ENCODE measurements around the gene ENAH.

ENAH gene

GRCh38 chr1:225469051-225469450, 183.9 kb downstream of the ENAH start:
- H3K27me3 Mint-ChIP-seq (ENCODE audit: low read depth, poor library complexity), result peaks cover 9% of the 10 kb centered on the region
- DNase-seq, result no peak
- no peak for TF ChIP-seq CTCF (IDR thresholded peaks at IDR 0.05)
- no peak overlapping the region for H3K27ac Mint-ChIP-seq
- no peak overlapping the region for H3K4me3 Mint-ChIP-seq
- peaks cover 55% of the 10 kb centered on the region for H3K4me1 Mint-ChIP-seq
- H3K36me3 Mint-ChIP-seq (ENCODE audit: low read depth), result no peaks in the 10 kb centered on the region
- peaks cover 4% of the 10 kb centered on the region for H3K9me3 Mint-ChIP-seq

- Mint-ChIP-seq H3K27ac (no peak overlapping the region), H3K9me3 (peaks cover under 1% of the 10 kb centered on the region), H3K4me1 (peaks cover 56% of the 10 kb centered on the region), H3K36me3 (ENCODE audit: low read depth) (no peaks in the 10 kb centered on the region), H3K27me3 (ENCODE audit: low read depth, poor library complexity) (peaks cover 9% of the 10 kb centered on the region), H3K4me3 (no peak overlapping the region)
- no peak for TF ChIP-seq CTCF (IDR thresholded peaks at IDR 0.05)
- no peak for DNase-seq
Observed at GRCh38 chr1:225468270-225469020, 184.5 kb downstream of the ENAH start.

DNA sequence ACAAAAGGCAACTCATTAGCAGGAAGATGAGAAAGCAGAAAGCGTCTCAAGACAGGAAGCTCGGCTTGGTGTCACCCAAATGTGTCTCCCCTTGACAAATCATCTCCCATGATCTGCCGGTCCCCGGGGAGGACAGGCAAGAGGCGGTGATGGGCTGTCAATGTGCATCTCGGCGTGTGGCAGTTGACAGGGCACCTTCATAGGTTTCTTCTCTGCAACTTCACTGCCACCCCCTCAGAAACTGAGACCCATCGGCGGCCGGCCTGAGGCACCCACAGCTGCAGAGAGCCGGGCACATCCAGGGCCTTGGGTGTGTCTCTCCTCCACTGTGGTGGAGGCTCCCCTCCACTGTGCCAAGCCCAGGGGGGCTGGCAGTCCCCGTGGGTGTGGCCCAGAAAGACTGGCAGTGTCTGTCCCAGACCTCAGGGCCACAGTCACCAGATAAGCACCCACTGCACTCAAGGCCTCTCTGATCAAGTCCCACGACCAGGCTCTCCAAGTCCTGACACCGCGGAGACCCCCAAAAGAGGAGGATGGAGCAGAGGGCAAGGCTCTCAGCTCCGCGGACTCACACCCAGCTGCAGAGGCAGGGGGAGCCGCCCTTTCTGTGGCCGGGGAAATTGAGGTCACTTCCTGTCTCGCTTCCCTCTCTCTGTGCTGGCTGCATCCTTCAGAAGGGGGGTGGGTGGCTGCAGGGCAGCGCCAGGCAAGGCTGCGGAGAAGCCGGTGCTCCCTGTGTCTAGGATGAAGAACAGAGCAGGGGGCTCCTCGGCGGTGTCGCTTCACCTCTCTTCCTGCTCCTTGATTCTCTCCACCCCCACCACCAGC, 185.5 kb downstream of the ENAH start:
- no peak overlapping the region for H3K27ac Mint-ChIP-seq
- H3K9me3 Mint-ChIP-seq, result no peaks in the 10 kb centered on the region
- H3K36me3 Mint-ChIP-seq (ENCODE audit: low read depth), result no peaks in the 10 kb centered on the region
- H3K4me1 Mint-ChIP-seq, result peaks cover 62% of the 10 kb centered on the region
- no peak overlapping the region for H3K4me3 Mint-ChIP-seq
- no peak for TF ChIP-seq CTCF (IDR thresholded peaks at IDR 0.05)
- H3K27me3 Mint-ChIP-seq (ENCODE audit: low read depth, poor library complexity), result peaks cover 16% of the 10 kb centered on the region
- no peak for DNase-seq

GRCh38 chr1:225466848-225467192, 186.1 kb downstream of the ENAH start:
- Mint-ChIP-seq H3K27me3 (ENCODE audit: low read depth, poor library complexity) (peaks cover 16% of the 10 kb centered on the region), H3K4me3 (no peak overlapping the region), H3K9me3 (no peaks in the 10 kb centered on the region), H3K27ac (no peak overlapping the region), H3K36me3 (ENCODE audit: low read depth) (no peaks in the 10 kb centered on the region), H3K4me1 (peaks cover 68% of the 10 kb centered on the region)
- no peak for TF ChIP-seq CTCF (IDR thresholded peaks at IDR 0.05)
- DNase-seq, result no peak

GRCh38 chr1:225465793-225466517, 187.0 kb downstream of the ENAH start:
- no peak for TF ChIP-seq CTCF (IDR thresholded peaks at IDR 0.05)
- no peak overlapping the region for H3K27ac Mint-ChIP-seq
- H3K36me3 Mint-ChIP-seq (ENCODE audit: low read depth), result no peaks in the 10 kb centered on the region
- H3K27me3 Mint-ChIP-seq (ENCODE audit: low read depth, poor library complexity), result peaks cover 16% of the 10 kb centered on the region
- H3K9me3 Mint-ChIP-seq, result no peaks in the 10 kb centered on the region
- H3K4me3 Mint-ChIP-seq, result no peak overlapping the region
- DNase-seq, result no peak
- peaks cover 73% of the 10 kb centered on the region for H3K4me1 Mint-ChIP-seq

Data from nephron progenitor cell (in vitro differentiated cells).